Panc1 (cell line): Measurements from ENCODE around the gene SLC6A6. TPM values are rescaled to one million over a fixed set of nuclear protein-coding genes. Genes with fewer than 3 reads are reported as not detected.

Source experiments
- ATAC-seq: fragments of 200-7000 bp; cut with Tn5 transposase; 2 replicates; pipeline ENCODE4 v1.9.1; 2020; ENCODE audit warnings: mild to moderate bottlenecking, moderate library complexity
- BruUV-seq: library from RNA; stranded (reverse); fragments of 400-500 nt; replicated peaks from 2 replicates; lab custom pipeline; 2021; lab: Mats Ljungman, UMichigan
- CTCF ChIA-PET: fragments of 300-600 bp; sonication (Branson Sonifier 250); formaldehyde crosslinking; loops from one replicate; lab custom pipeline; 2022; ENCODE audit warnings: antibody characterized with exemption; lab: Charles Lee
- POLR2A ChIA-PET: fragments of 300-600 bp; sonication (Branson Sonifier 250); formaldehyde crosslinking; loops from one replicate; lab custom pipeline; 2022; ENCODE audit warnings: antibody characterized with exemption; lab: Charles Lee
- DNase-seq: peaks from one replicate; pipeline ENCODE4 v3.0.0-alpha.2; 2010; ENCODE audit warnings: low read depth, low spot score
- H3K27ac ChIP-seq: 2 replicates; pipeline ENCODE4 v1.5.1; 2011; ENCODE audit warnings: mild to moderate bottlenecking, low read length, inconsistent platforms
- H3K27me3 ChIP-seq: fragments of 200-500 bp; sonication (Bioruptor generic); 2 replicates; pipeline ENCODE4 v1.6.0; 2014; ENCODE audit warnings: low read length, inconsistent platforms; ENCODE audit not compliant: control insufficient read depth, insufficient read depth
- H3K36me3 ChIP-seq: fragments of 200-500 bp; sonication (Bioruptor generic); 2 replicates; pipeline ENCODE4 v1.5.1; 2014; ENCODE audit warnings: inconsistent platforms, mild to moderate bottlenecking, low read length, moderate library complexity; ENCODE audit not compliant: control insufficient read depth, insufficient read depth
- H3K4me1 ChIP-seq: 2 replicates; pipeline ENCODE4 v1.5.1; 2011; ENCODE audit warnings: inconsistent platforms, mild to moderate bottlenecking, low read length, moderate library complexity; ENCODE audit not compliant: control insufficient read depth, insufficient read depth
- H3K4me3 ChIP-seq, 2 experiments: 2 replicates each; pipeline ENCODE4 v1.5.1; 2011 to 2012; ENCODE audit warnings: low read depth in 2 of 2, low read length in 2 of 2, mild to moderate bottlenecking in 2 of 2, inconsistent platforms in 1 of 2, moderate library complexity in 1 of 2
- H3K9me3 ChIP-seq: fragments of 200-500 bp; sonication (Bioruptor generic); 2 replicates; pipeline ENCODE4 v1.5.1; 2014; ENCODE audit warnings: low read depth, mild to moderate bottlenecking, inconsistent platforms, low read length, moderate library complexity; ENCODE audit not compliant: control insufficient read depth, insufficient read depth
- POLR2AphosphoS5 ChIP-seq: IDR thresholded peaks from 2 replicates; pipeline ENCODE4 v1.6.1; 2012; ENCODE audit warnings: mild to moderate bottlenecking, low read depth, low read length, moderate library complexity
- SIN3A ChIP-seq: IDR thresholded peaks from 2 replicates; pipeline ENCODE4 v1.6.1; 2012; ENCODE audit warnings: low read depth, mild to moderate bottlenecking, low read length, moderate library complexity, borderline replicate concordance; ENCODE audit not compliant: insufficient read depth
- TCF7L2 ChIP-seq: IDR thresholded peaks from 2 replicates; pipeline ENCODE4 v1.6.1; 2011; ENCODE audit warnings: mild to moderate bottlenecking, low read depth, low read length, inconsistent platforms
- in situ Hi-C: cut with HindIII; loops from 2 replicates; pipeline ENCODE4 v1.10.0; 2016; ENCODE audit warnings: low sequenced_read_pairs, low pct_unique_long_range_greater_than_20kb
- intact Hi-C: fragments of 100-400 bp; cut with micrococcal nuclease; formaldehyde crosslinking; loops from one replicate; pipeline ENCODE4 v1.10.0; 2022; ENCODE audit not compliant: unreplicated experiment
- total RNA-seq: library from RNA; stranded (reverse); gene quantifications from one replicate; pipeline ENCODE4 v1.2.1, GENCODE V29; 2021; ENCODE audit not compliant: unreplicated experiment
- TF ChIP-seq, protein P1 (sequence below): fragments of 450-650 bp; IDR thresholded peaks from 2 replicates; pipeline ENCODE4 v1.5.1; 2017; ENCODE audit warnings: mild to moderate bottlenecking
- TF ChIP-seq, protein P2 (sequence below), 2 experiments: IDR thresholded peaks; 2 replicates each; pipeline ENCODE4 v1.6.1; 2011 to 2012; ENCODE audit warnings: low read depth in 2 of 2, control low read depth in 1 of 2, low read length in 1 of 2, mild to moderate bottlenecking in 1 of 2, moderate library complexity in 1 of 2; ENCODE audit not compliant: insufficient read depth in 1 of 2

Gene SLC6A6
- total RNA-seq, 1 experiment from 2014 or later: 61.0 TPM

DNA sequence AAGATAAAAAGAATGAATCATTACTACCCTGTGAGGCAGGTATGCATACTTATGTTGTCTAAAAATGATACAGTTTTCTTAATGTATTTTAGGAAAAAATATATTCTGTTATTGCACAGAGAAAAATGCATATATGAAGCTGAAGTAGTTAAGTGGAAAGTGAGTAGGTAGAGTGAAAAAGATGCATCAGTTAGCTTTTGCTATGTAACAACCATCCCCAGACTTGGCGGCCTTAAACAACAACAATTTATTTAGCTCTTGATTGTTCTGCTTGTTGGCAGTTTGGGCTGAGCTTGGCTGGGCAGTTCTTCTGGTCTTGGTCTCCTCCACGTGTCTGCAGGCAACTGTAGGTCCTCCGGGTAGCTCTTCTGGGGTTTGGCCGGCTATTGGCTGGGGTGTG, 45.7 kb downstream of the SLC6A6 start:
- TF ChIP-seq TCF7L2 (no peak), POLR2AphosphoS5 (no peak), SIN3A (no peak)
- TF ChIP-seq, protein P1, sequence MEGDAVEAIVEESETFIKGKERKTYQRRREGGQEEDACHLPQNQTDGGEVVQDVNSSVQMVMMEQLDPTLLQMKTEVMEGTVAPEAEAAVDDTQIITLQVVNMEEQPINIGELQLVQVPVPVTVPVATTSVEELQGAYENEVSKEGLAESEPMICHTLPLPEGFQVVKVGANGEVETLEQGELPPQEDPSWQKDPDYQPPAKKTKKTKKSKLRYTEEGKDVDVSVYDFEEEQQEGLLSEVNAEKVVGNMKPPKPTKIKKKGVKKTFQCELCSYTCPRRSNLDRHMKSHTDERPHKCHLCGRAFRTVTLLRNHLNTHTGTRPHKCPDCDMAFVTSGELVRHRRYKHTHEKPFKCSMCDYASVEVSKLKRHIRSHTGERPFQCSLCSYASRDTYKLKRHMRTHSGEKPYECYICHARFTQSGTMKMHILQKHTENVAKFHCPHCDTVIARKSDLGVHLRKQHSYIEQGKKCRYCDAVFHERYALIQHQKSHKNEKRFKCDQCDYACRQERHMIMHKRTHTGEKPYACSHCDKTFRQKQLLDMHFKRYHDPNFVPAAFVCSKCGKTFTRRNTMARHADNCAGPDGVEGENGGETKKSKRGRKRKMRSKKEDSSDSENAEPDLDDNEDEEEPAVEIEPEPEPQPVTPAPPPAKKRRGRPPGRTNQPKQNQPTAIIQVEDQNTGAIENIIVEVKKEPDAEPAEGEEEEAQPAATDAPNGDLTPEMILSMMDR: no peak
- TF ChIP-seq, protein P2, sequence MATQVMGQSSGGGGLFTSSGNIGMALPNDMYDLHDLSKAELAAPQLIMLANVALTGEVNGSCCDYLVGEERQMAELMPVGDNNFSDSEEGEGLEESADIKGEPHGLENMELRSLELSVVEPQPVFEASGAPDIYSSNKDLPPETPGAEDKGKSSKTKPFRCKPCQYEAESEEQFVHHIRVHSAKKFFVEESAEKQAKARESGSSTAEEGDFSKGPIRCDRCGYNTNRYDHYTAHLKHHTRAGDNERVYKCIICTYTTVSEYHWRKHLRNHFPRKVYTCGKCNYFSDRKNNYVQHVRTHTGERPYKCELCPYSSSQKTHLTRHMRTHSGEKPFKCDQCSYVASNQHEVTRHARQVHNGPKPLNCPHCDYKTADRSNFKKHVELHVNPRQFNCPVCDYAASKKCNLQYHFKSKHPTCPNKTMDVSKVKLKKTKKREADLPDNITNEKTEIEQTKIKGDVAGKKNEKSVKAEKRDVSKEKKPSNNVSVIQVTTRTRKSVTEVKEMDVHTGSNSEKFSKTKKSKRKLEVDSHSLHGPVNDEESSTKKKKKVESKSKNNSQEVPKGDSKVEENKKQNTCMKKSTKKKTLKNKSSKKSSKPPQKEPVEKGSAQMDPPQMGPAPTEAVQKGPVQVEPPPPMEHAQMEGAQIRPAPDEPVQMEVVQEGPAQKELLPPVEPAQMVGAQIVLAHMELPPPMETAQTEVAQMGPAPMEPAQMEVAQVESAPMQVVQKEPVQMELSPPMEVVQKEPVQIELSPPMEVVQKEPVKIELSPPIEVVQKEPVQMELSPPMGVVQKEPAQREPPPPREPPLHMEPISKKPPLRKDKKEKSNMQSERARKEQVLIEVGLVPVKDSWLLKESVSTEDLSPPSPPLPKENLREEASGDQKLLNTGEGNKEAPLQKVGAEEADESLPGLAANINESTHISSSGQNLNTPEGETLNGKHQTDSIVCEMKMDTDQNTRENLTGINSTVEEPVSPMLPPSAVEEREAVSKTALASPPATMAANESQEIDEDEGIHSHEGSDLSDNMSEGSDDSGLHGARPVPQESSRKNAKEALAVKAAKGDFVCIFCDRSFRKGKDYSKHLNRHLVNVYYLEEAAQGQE (IDR thresholded peaks at IDR 0.05; ENCODE audit: insufficient read depth in 1 of 2, low read depth in 2 of 2, low read length in 1 of 2): no peak
- ChIA-PET POLR2A (no interaction called here), CTCF (no interaction called here)
- ATAC-seq (no peak), DNase-seq (no peak)
- BruUV-seq: no TSS peak
- in situ Hi-C loops: no loop called here
- Histone ChIP-seq H3K4me1 (peaks cover 13% of the 10 kb centered on the region), H3K27me3 (no peaks in the 10 kb centered on the region), H3K36me3 (no peaks in the 10 kb centered on the region; the same call in none of the 2 replicates), H3K27ac (no peak overlapping the region), H3K9me3 (no peaks in the 10 kb centered on the region), H3K4me3 (no peak overlapping the region)
- intact Hi-C loops: no loop called here

DNA sequence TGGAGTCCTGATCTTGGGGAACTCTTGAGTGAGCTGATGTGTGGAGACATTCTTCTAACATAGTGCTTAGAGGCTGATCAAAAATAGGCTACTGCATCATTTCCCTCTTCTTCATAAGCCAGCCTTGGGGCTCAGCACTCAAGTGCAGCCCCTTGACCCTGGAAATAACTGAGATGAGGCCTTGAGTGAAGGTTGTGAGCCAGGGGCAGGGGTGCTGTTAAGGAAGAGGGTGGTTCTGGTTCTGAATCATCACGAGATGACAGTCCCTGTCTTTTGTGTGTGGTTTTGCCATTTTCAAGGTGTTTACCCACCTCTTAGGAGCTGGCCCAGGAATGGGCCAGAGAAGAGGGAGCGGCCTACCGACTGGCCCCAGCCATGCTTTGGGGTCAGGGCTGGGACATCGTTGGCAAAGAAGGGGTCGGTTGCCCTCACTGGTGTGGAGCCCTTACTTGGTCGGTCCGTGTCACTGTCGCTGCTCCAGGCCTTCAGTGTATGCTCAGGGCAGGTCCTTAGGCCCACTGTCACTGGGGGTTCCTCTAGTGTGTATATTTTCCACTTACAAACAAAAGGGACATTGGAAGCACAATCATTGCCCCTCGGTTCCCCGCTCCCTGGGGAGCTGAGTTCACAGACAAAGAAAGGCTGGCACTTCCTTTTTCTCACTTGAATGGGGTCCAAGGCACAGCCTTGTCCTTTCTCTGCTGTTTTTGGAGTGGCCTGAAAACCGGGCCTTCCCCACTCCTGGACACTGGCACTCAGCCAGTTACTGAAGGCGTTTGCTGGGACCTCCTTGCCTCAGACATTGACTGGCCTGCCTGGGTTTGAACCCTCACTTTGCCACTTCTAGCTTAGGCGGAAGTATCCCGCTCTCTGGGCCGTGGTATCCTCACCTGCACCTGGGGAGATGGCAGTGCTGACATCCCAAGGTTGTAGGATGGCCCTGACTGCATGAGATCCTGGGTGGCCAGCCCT, 46.6 kb downstream of the SLC6A6 start:
- intact Hi-C loops: no loop called here
- no peak for ATAC-seq
- TF ChIP-seq SIN3A (no peak), TCF7L2 (no peak), POLR2AphosphoS5 (no peak)
- TF ChIP-seq, protein P2 (IDR thresholded peaks at IDR 0.05; ENCODE audit: insufficient read depth in 1 of 2, low read depth in 2 of 2, low read length in 1 of 2): no peak
- TF ChIP-seq, protein P1: no peak
- peaks cover 23% of the 10 kb centered on the region for H3K4me1 ChIP-seq
- no peak overlapping the region for H3K27ac ChIP-seq
- BruUV-seq: no TSS peak
- H3K27me3 ChIP-seq: no peaks in the 10 kb centered on the region
- no peak overlapping the region for H3K4me3 ChIP-seq
- no peaks in the 10 kb centered on the region; the same call in none of the 2 replicates for H3K36me3 ChIP-seq
- DNase-seq: no peak
- in situ Hi-C loops: no loop called here
- POLR2A ChIA-PET: no interaction called here
- H3K9me3 ChIP-seq: no peaks in the 10 kb centered on the region
- CTCF ChIA-PET: no interaction called here
